HEK293 (cell line): ENCODE measurements around the gene SRC.

Experiments
- CTCF ChIA-PET: fragments of 350-600 bp; formaldehyde crosslinking; extraction: SDS; loops from one replicate; lab custom pipeline; 2021; ENCODE audit warnings: antibody characterized with exemption; lab: Yijun Ruan, JAX
- POLR2A ChIA-PET: fragments of 300-600 bp; formaldehyde crosslinking; extraction: SDS; loops from one replicate; lab custom pipeline; 2020; ENCODE audit warnings: antibody characterized with exemption, inconsistent platforms; lab: Yijun Ruan, JAX
- H3K27ac ChIP-seq: fragments of 200-500 bp; sonication (Bioruptor generic); 2 replicates; pipeline ENCODE4 v1.5.1; 2014; ENCODE audit warnings: low read depth, low read length, control low read depth, inconsistent platforms; ENCODE audit errors: extremely low read depth
- H3K36me3 ChIP-seq, 2 experiments: fragments of 200-500 bp in 1 of 2; sonication (Bioruptor generic) in 1 of 2; 1 replicate in 1 of 2; 2 replicates in 1 of 2; pipeline ENCODE4 v1.5.1; 2014 to 2017; ENCODE audit warnings: inconsistent platforms in 2 of 2, low read length in 2 of 2; ENCODE audit not compliant: control insufficient read depth in 2 of 2, insufficient read depth in 1 of 2
- H3K4me1 ChIP-seq: fragments of 200-500 bp; sonication (Bioruptor generic); 2 replicates; pipeline ENCODE4 v1.5.1; 2014; ENCODE audit warnings: mild to moderate bottlenecking, low read length, inconsistent platforms; ENCODE audit not compliant: control insufficient read depth, insufficient read depth
- H3K4me3 ChIP-seq: 2 replicates; pipeline ENCODE4 v1.5.1; 2011; ENCODE audit warnings: low read depth, mild to moderate bottlenecking, control low read depth, low read length, moderate library complexity
- H3K9me3 ChIP-seq: fragments of 200-500 bp; sonication (Bioruptor generic); 2 replicates; pipeline ENCODE4 v1.5.1; 2014; ENCODE audit warnings: low read depth, low read length, inconsistent platforms; ENCODE audit not compliant: control insufficient read depth, insufficient read depth
- BCL11B ChIP-seq: fragments of 450-650 bp; formaldehyde crosslinking; IDR thresholded peaks from 2 replicates; pipeline ENCODE4 v1.5.1; 2016; ENCODE audit warnings: low read depth, missing biosample characterization, missing genetic modification characterization
- FEZF1 ChIP-seq: fragments of 450-650 bp; formaldehyde crosslinking; IDR thresholded peaks from 2 replicates; pipeline ENCODE4 v1.5.1; 2016; ENCODE audit warnings: missing biosample characterization, missing genetic modification characterization
- KLF10 ChIP-seq: fragments of 450-650 bp; IDR thresholded peaks from 2 replicates; pipeline ENCODE4 v1.5.1; 2018; ENCODE audit warnings: missing biosample characterization, mild to moderate bottlenecking, missing genetic modification characterization
- OSR2 ChIP-seq: fragments of 450-650 bp; formaldehyde crosslinking; IDR thresholded peaks from 2 replicates; pipeline ENCODE4 v1.5.1; 2016; ENCODE audit warnings: missing biosample characterization, missing genetic modification characterization
- RBAK ChIP-seq: fragments of 450-650 bp; formaldehyde crosslinking; IDR thresholded peaks from 2 replicates; pipeline ENCODE4 v1.5.1; 2016; ENCODE audit warnings: missing biosample characterization, missing genetic modification characterization
- SETDB1 ChIP-seq: IDR thresholded peaks from one replicate; pipeline ENCODE4 v1.6.1; 2017; ENCODE audit warnings: mild to moderate bottlenecking, low read length, moderate library complexity, mixed read lengths; ENCODE audit not compliant: insufficient read length
- SP7 ChIP-seq: fragments of 450-650 bp; formaldehyde crosslinking; IDR thresholded peaks from 2 replicates; pipeline ENCODE4 v1.5.1; 2016; ENCODE audit warnings: missing biosample characterization, missing genetic modification characterization
- TCF7L2 ChIP-seq: IDR thresholded peaks from 2 replicates; pipeline ENCODE4 v1.6.1; 2011; ENCODE audit warnings: low read depth, mild to moderate bottlenecking, inconsistent platforms, low read length, moderate library complexity, borderline replicate concordance
- ZBTB1 ChIP-seq: fragments of 450-650 bp; formaldehyde crosslinking; IDR thresholded peaks from 2 replicates; pipeline ENCODE4 v1.5.1; 2016; ENCODE audit warnings: missing biosample characterization, missing genetic modification characterization
- ZFP41 ChIP-seq: fragments of 450-650 bp; formaldehyde crosslinking; IDR thresholded peaks from 2 replicates; pipeline ENCODE4 v1.5.1; 2016; ENCODE audit warnings: missing biosample characterization, missing genetic modification characterization, borderline replicate concordance
- ZNF121 ChIP-seq: fragments of 450-650 bp; formaldehyde crosslinking; IDR thresholded peaks from 2 replicates; pipeline ENCODE4 v1.5.1; 2016; ENCODE audit warnings: missing biosample characterization, missing genetic modification characterization
- ZNF223 ChIP-seq: fragments of 450-650 bp; formaldehyde crosslinking; IDR thresholded peaks from 2 replicates; pipeline ENCODE4 v1.5.1; 2016; ENCODE audit warnings: missing biosample characterization, missing genetic modification characterization
- ZNF302 ChIP-seq: fragments of 450-650 bp; formaldehyde crosslinking; IDR thresholded peaks from 2 replicates; pipeline ENCODE4 v1.5.1; 2016; ENCODE audit warnings: missing biosample characterization, missing genetic modification characterization, low read depth
- ZNF521 ChIP-seq: fragments of 450-650 bp; formaldehyde crosslinking; IDR thresholded peaks from 2 replicates; pipeline ENCODE4 v1.5.1; 2017; ENCODE audit warnings: missing biosample characterization, mild to moderate bottlenecking, missing genetic modification characterization
- ZNF555 ChIP-seq: fragments of 450-650 bp; formaldehyde crosslinking; conservative IDR thresholded peaks from 2 replicates; pipeline ENCODE4 v1.5.1; 2017; ENCODE audit warnings: missing biosample characterization, mild to moderate bottlenecking, missing genetic modification characterization, inconsistent platforms
- ZNF561 ChIP-seq: fragments of 450-650 bp; IDR thresholded peaks from 2 replicates; pipeline ENCODE4 v1.5.1; 2018; ENCODE audit warnings: missing biosample characterization, missing genetic modification characterization, borderline replicate concordance
- ZNF830 ChIP-seq: fragments of 450-650 bp; IDR thresholded peaks from 2 replicates; pipeline ENCODE4 v1.5.0; 2018; ENCODE audit warnings: missing biosample characterization, missing genetic modification characterization, low read depth, mild to moderate bottlenecking, moderate library complexity
- ZNF843 ChIP-seq: fragments of 450-650 bp; formaldehyde crosslinking; IDR thresholded peaks from 2 replicates; pipeline ENCODE4 v1.5.1; 2016; ENCODE audit warnings: missing biosample characterization, missing genetic modification characterization
- TF ChIP-seq, protein P1 (sequence below): fragments of 450-650 bp; formaldehyde crosslinking; IDR thresholded peaks from 2 replicates; pipeline ENCODE4 v1.5.1; 2016; ENCODE audit warnings: missing biosample characterization, missing genetic modification characterization
- TF ChIP-seq, protein P2 (sequence below): fragments of 450-650 bp; formaldehyde crosslinking; IDR thresholded peaks from 2 replicates; pipeline ENCODE4 v1.5.1; 2016; ENCODE audit warnings: missing biosample characterization, missing genetic modification characterization

Gene SRC

DNA sequence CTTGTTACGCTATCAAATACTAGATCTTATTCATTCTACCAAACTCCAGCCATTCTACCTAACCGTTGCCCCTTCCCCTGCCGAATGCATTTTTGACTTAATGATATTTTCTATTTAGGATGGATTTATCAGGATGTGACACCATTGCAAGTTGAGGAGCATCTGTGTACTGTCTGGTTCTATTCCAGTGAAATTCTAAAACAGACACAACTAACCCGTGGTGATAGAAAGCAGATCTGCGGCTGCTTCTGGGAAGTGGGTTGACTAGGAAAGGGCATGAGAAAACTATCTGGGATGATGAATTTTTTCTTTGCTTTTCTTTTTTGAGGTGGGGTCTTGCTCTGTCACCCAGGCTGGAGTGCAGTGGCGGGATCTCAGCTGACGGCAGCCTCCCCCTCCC lies 20.7 kb upstream of the SRC start (continued):
- TF ChIP-seq ZNF830 (tag by site-specific recombination) (no peak), TCF7L2 (no peak), KLF10 (tag by site-specific recombination) (no peak), SETDB1 (no peak), ZNF121 (tag by site-specific recombination) (no peak), BCL11B (no peak), ZNF843 (tag by site-specific recombination) (no peak)

DNA sequence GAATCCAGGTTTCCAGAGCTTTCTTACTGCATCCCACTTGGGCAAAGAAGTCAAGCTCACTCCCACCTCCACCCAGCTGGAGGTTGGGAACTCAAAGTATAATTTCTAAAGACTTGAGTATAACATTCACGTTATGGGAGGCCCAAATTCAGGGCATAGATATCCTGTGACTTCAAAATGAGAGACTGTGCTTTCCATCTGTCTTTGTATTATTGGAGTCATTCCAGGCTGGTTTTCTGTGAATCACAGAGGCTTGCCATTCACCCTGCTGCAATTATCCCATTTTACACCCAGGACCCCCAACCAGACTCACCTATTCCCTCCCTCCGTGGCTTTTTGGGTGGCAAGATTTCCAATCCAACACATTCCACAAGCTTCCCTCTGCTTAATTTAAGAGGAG lies 19.3 kb upstream of the SRC start:
- no peaks in the 10 kb centered on the region for H3K36me3 ChIP-seq
- no peak overlapping the region for H3K27ac ChIP-seq
- H3K4me1 ChIP-seq: no peaks in the 10 kb centered on the region
- TF ChIP-seq RBAK (tag by site-specific recombination): no peak
- no peak for TF ChIP-seq OSR2 (tag by site-specific recombination)
- no peak for TF ChIP-seq ZNF223 (tag by site-specific recombination)
- no peak for TF ChIP-seq ZBTB1 (tag by site-specific recombination)
- no peak for TF ChIP-seq FEZF1
- TF ChIP-seq SP7 (tag by site-specific recombination): no peak
- TF ChIP-seq, protein P1, sequence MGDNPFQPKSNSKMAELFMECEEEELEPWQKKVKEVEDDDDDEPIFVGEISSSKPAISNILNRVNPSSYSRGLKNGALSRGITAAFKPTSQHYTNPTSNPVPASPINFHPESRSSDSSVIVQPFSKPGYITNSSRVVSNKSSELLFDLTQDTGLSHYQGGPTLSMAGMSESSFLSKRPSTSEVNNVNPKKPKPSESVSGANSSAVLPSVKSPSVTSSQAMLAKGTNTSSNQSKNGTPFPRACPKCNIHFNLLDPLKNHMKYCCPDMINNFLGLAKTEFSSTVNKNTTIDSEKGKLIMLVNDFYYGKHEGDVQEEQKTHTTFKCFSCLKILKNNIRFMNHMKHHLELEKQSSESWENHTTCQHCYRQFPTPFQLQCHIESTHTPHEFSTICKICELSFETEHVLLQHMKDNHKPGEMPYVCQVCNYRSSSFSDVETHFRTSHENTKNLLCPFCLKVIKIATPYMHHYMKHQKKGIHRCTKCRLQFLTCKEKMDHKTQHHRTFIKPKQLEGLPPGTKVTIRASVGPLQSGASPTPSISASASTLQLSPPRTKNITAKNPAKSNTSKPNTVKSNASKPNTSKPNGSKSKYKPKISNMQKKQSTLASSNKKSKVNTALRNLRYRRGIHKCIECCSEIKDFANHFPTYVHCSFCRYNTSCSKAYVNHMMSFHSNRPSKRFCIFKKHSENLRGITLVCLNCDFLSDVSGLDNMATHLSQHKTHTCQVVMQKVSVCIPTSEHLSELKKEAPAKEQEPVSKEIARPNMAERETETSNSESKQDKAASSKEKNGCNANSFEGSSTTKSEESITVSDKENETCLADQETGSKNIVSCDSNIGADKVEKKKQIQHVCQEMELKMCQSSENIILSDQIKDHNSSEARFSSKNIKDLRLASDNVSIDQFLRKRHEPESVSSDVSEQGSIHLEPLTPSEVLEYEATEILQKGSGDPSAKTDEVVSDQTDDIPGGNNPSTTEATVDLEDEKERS (tag by site-specific recombination): no peak
- no peak for TF ChIP-seq ZNF555 (tag by site-specific recombination)
- TF ChIP-seq ZNF521 (tag by site-specific recombination): no peak
- no peak for TF ChIP-seq ZNF302
- TF ChIP-seq ZFP41 (tag by site-specific recombination): no peak
- ChIA-PET CTCF (no interaction called here), POLR2A (interaction anchor here (0.9 kb wide), 1 partner anchor 9 kb away, joined by 5 read pairs; no protein-coding TSS in a partner anchor)
- H3K4me3 ChIP-seq: no peak overlapping the region
- no peaks in the 10 kb centered on the region for H3K9me3 ChIP-seq

DNA sequence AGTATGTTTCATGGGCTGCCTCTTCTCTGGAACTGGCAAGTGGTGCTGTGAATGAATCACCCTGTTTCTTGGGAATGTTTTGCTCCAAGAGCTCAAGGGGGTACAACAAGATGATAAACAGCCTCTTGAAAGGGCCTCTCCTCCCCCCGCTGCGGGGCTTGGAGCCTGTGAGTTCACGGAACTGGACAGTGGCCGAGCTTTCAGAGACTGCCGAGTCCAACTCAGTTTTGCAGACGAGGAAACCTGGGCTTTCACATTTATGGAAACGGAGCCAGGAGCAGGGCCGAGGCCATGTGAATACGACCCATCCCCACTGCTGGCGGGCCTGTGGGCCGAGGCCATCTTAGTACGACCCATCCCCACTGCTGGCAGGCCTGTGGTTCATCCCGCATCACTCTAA lies 18.2 kb upstream of the SRC start:
- POLR2A ChIA-PET: interaction anchor here (0.7 to 0.9 kb wide), 2 partner anchors 11 to 14 kb away, joined by 3 to 5 read pairs; no protein-coding TSS in a partner anchor
- H3K27ac ChIP-seq: no peak overlapping the region
- CTCF ChIA-PET: no interaction called here
- H3K9me3 ChIP-seq: no peaks in the 10 kb centered on the region
- no peaks in the 10 kb centered on the region for H3K36me3 ChIP-seq
- H3K4me3 ChIP-seq: no peak overlapping the region
- no peaks in the 10 kb centered on the region for H3K4me1 ChIP-seq
- TF ChIP-seq, protein P2, sequence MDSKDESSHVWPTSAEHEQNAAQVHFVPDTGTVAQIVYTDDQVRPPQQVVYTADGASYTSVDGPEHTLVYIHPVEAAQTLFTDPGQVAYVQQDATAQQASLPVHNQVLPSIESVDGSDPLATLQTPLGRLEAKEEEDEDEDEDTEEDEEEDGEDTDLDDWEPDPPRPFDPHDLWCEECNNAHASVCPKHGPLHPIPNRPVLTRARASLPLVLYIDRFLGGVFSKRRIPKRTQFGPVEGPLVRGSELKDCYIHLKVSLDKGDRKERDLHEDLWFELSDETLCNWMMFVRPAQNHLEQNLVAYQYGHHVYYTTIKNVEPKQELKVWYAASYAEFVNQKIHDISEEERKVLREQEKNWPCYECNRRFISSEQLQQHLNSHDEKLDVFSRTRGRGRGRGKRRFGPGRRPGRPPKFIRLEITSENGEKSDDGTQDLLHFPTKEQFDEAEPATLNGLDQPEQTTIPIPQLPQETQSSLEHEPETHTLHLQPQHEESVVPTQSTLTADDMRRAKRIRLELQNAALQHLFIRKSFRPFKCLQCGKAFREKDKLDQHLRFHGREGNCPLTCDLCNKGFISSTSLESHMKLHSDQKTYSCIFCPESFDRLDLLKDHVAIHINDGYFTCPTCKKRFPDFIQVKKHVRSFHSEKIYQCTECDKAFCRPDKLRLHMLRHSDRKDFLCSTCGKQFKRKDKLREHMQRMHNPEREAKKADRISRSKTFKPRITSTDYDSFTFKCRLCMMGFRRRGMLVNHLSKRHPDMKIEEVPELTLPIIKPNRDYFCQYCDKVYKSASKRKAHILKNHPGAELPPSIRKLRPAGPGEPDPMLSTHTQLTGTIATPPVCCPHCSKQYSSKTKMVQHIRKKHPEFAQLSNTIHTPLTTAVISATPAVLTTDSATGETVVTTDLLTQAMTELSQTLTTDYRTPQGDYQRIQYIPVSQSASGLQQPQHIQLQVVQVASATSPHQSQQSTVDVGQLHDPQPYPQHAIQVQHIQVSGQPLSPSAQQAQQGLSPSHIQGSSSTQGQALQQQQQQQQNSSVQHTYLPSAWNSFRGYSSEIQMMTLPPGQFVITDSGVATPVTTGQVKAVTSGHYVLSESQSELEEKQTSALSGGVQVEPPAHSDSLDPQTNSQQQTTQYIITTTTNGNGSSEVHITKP (tag by site-specific recombination): peak; percentile 72; the same call in 1 of the 2 replicates
- TF ChIP-seq ZNF561: no peak
- TF ChIP-seq, all 188 proteins: peak for 1
